SKM-1 (cell line): ENCODE measurements around the gene UBE2C.
A peak's percentile ranks its signal among the peaks of the same experiment; 100 is the strongest.

Experiments used
- DNase-seq: peaks from one replicate; lab custom pipeline; 2025; ENCODE audit not compliant: unreplicated experiment; lab: John Stamatoyannopoulos, UW

The UBE2C gene

DNA sequence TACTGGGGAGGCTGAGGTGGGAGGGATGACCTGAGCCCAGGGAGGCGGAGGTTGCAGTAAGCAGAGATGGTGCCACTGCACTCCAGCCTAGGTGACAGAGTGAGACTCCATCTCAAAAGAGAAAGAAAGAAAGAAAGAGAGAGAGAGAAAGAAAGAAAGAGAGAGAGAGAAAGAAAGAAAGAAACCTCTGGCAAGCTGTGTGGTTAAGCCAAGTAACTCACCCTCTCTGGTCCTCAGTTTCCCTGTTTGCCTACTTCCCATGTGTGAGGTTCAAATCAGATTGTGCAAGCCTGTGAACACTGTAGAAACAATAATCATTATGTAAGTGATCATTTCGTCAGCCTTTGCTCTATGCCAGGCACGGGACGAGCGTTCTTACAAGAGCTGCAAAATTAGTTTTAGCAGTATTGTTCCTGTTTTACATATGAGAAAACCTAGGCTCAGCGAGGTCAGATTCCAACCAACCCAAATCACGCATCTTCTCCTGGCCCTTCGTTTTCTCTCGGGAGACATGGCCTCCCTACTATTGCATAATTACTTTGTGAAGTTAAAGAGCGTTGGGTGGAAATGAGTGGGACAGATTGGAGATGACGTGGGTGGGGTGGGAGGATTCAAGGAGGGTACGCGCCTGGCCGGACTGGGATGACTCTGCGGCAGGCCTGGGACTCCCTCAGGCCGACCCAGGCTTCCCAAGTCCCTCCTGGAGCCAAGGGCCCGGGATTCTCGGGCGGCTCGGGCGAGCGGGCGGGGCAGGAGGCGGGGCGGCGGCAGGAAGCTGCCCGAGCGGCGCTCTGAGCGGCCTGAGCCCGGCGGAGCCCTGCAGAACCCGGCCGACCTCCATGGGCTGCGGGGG lies 20.8 kb downstream of the UBE2C start, which contains the start of gene SNX21:
SNX21 (plus strand) TSS at position 770 of the 853 bp plus-strand sequence. CDS start 121 bp downstream, outside the sequence.
- peak; percentile 69 for DNase-seq

DNA sequence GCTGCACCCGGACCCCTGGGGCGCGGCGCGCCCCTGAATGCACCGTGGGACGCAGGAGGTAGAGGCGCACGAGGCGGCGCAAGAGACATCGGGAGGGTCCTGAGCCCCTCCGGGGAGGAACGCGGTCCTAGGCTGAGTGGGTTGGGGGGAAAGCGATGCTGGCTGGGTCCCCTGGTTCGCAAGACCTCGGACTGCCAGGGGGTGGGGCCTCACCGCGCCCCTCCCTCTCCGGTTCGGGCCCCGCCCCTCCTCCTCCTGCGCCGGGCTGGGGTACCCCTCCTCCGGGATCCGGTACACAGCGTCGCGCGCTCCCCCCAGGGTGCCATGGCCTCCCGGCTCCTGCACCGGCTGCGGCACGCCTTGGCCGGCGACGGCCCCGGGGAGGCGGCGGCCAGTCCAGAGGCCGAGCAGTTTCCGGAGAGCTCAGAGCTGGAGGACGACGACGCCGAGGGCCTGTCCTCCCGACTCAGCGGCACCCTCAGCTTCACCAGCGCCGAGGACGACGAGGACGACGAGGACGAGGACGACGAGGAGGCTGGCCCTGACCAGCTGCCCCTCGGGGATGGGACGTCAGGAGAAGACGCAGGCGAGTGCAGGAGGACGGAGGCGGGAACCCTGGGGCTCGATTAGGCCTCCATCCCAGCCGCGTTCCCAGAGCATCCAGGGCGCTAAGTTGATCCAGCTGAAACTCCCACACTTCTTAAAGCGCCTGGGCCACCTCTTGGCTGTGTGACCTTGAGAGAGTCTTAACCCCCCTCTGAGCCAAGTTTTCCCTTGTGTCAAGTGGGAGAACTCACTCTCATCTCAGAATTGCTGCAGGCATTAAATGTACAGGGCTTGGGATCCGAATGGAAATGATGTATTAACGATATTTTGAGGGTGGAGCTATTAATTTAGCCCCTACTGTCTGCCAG lies 21.7 kb downstream of the UBE2C start:
- DNase-seq: no peak

DNA sequence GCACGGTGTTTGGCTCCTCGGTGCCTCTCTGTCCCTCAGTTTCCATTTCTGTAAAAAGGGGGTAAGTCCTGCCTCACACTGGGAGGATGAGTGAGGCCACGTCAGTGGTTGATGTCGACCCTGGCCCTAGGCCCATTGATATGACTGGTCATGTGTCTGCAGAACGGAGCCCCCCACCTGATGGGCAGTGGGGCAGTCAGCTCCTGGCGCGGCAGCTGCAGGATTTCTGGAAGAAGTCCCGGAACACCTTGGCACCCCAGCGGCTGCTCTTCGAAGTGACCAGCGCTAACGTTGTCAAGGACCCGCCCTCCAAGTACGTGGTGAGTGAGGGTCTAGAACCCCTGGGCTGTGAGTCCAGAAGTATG lies 22.3 kb downstream of the UBE2C start:
- no peak for DNase-seq

DNA sequence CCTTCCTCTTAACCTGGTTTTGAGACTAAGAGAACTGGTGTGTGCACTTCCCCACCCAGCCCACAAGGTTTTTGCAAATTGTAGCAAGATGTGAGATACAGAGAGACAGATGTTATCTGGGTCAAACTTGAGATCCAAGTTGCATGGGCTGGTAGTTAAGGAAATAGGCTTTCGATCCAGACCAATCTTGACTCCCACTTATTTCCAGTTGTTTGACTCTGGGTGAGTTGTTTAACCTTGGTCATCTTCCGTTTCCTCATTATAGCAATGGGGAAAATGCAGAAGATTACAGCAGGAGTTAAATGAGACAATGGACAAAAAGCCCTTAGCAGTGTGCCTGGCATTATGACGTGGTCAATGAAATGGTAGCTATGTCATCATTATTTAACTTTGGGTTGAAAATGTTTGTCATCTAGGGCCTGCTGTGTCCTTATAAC lies 22.9 kb downstream of the UBE2C start:
- peak; percentile 60 for DNase-seq

DNA sequence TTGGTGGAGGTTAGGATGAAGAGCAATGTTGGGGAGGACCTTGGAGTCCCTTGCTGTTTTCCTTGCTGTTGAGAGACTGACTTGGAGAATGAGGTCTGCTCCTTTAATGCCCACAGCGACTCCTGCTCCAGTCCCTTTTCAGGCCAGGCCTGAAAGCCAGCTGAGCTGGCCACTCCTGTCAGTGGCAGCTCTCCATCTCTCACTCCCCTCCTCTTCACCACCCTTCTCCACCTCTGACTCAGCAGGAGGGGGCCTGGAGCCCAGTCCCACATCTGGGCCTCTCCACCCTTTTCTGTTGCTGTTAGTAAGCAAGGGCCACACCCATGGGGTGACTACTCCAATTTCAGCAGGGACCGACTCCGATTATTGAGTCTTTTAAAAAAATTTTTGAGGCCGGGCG lies 23.4 kb downstream of the UBE2C start:
- no peak for DNase-seq

DNA sequence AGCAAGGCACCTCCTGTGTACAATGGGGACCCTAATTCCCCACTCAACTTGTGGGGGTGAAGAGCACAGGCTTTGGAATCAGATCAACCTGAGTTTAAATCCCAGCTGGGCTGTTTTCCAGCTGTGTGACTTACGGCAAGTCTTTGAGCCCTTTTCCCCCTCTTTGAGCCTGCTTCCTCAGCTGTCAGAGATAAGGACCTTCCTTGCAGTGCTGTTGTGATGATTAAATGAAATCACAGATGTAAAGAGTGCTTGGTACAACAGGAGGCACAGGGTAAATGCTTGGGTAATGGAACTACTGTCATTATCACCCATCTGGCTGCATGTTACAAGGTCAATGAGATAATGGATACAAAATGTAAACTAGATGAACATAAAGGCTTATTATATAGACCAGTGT lies 24.4 kb downstream of the UBE2C start:
- DNase-seq: no peak

DNA sequence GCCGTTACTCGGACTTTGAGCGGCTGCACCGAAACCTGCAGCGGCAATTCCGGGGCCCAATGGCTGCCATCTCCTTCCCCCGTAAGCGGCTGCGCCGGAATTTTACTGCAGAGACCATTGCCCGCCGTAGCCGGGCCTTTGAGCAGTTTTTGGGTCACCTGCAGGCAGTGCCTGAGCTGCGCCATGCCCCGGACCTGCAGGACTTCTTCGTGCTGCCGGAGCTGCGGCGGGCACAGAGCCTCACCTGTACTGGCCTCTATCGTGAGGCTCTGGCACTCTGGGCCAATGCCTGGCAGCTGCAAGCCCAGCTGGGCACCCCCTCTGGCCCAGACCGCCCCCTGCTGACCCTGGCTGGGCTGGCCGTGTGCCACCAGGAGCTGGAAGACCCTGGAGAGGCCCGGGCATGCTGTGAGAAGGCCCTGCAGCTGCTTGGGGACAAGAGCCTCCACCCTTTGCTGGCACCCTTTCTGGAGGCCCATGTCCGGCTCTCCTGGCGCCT lies 28.3 kb downstream of the UBE2C start:
- DNase-seq: no peak

DNA sequence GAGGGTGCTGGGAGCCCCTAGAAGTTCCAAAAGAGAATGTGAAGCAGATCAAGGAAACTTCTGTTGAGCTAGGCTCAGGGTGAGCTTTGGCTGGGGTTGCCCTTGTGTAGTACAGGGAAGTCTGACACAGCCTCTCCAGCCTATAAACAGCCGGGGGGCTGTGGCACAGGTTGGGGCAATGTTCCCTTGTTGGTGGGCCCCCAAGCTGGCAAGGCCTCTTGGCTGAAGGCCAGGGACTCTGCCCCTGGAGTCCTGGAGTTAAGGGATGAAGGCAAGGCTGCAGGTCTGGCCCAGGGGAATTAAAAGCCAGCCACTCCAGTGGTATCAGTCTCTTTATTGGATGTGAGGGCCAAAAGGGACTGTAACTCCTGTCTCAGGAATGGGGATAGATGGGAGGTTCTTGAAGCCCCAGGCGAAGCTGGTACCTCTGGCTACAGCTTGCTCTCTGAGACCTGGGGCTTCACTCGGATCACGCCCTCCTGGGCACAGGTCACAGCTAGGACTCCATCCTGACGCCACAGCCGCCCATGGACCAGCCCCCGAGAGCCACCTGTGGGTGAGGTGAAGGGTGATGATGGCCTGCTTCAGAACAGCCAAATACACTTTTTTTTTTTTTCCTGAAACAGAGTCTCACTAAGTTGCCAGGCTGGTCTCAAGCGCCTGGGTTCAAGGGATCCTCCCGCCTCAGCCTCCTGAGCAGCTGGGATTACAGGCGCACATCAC lies 29.1 kb downstream of the UBE2C start:
- no peak for DNase-seq

DNA sequence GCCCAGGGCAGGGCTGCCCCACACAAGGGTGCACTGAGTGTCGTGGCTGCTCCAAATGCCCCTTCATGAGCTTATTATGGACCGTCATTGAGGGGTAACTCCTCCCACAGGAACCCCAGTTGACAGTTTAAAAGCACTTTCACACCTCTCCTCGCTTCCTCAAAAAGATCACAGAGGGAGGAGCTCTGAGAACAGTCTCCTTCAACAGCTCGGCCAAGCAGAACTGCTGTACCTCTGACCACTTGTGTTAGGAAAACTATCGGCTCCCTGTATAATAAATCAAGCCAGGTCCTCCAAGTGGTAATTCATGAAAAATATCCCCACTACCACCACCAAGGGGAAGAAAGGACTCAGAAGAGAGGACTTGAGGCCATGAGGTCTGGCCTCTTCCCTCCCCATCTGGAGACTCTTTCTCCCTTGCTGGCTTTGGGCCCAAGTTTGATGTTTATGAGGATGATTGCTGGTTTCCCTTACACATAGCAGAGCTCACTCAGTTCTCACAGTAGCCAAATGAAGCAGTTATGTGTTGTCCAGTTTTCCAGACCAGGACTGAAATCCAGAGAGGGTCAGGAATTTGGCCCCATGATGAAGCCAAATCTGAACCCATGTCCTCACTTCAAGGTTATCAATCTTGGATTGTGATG lies 29.8 kb downstream of the UBE2C start:
- DNase-seq: no peak

DNA sequence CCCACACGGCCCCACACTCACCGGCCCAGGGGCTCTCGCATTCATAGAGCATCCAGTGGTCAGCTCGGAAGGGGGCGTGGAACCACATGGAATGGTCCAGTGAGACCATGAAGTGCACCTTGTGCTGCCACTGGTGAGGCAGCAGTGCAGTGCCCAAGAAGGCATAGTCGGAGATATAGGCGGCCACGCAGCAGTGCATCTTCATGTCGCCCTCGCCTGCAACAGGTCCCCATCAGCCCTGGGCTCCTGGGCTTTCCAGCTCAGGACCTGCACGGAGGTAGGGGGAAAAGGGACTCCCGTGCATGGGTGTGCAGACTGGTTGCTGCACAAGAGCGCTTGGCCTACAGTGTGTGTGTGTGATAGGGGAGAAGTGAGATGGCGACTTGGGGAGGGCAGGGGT lies 31.1 kb downstream of the UBE2C start:
- DNase-seq: no peak

DNA sequence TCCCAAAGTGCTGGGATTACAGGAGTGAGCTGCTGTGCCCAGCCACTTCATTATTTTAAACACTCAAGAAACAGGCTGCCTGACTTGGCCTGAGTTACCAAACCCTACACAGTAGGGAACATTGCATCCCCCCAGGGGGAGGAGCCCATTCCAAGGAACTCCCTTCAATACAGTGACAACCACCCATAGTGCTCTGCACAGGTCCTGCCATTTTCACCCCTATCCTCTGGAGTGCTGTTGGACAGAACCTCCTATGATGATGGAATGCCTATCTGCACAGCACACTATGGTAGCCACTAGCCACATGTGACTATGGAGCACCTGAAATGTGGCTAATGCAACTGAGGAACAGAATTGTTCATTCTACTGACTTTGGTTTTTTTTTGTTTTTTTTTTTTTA lies 33.0 kb downstream of the UBE2C start:
- no peak for DNase-seq

DNA sequence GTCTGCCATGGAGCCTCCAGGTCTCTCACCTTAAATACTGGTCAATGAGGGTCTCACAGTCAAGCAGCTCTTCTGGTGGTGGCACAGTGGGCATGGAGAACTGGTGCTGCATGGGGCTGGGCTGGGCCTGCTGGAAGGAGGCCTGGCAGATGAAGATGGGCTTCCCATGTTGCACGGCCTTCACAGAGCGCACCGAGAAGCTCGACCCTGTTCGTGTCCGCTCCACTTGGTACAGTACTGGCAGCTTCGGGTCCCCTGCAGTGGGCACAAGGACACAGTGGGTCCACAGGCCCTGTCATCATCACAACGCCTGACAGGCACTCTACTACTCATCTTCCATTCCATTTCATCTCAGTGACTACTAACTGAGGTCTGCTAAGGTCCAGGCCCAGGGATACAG lies 36.0 kb downstream of the UBE2C start:
- DNase-seq: no peak

DNA sequence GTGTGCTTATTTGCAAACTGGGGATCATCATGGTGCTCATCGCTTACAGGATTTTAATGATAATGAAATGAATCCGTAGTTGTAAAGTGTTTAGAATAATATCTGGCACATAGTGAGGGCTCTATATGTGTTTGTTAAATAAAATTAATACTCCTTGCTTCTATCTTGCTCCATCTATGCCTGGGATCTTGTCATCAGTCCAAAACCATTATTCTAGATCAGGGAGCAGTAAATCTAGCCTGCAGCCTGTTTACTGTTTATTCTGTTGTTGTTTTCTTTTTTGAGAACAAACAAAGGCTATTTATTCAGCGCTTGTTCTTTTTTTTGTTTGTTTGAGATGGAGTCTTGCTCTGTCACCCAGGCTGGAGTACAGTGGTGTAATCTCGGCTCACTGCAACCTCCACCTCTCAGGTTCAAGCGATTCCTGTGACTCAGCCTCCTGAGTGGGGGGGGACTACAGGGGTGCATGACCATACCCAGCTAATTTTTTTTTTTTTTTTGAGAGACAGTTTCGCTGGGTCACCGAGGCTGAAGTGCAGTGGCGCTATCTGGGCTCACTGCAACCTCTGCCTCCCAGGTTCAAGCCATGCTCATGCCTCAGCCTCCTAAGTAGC lies 36.6 kb downstream of the UBE2C start:
- DNase-seq: no peak

DNA sequence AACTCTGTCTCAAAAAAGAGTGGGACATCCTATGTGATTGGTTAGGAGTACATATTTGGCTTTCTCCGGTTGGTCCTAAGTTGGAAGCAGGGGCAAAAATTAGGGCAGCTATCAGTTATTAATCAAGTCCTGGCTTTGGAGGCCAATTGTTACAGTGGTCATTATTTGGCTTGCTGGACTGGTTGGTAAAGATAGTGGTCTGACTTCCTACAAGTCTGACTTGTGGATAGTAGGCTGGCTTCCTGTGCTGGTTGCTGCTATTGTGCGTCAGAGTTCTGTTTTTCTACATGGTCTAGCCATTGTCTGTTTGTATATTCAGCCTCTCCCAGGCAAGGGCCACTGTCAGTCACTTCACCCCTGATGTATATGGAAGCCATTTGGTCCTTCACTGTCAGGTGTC lies 37.8 kb downstream of the UBE2C start:
- DNase-seq: no peak

DNA sequence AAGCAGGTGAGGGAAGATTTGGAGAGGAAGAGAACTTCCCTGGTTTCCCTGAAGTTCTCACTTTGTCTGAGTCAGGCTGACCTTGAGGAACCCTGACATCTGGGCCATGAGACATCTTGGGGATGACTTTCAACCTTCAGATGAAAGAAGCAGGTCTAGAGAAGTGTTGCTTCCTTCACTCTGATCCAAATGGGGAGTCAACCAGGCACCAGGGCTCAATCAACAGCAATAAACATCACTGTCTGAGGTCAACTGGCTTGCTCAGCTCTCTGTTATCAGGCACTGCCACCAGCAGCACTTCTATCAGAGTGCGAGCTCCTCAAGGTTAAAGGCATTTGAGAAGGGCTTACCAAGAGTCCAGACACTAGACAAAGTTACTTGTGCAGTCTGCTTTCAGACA lies 38.5 kb downstream of the UBE2C start:
- no peak for DNase-seq

DNA sequence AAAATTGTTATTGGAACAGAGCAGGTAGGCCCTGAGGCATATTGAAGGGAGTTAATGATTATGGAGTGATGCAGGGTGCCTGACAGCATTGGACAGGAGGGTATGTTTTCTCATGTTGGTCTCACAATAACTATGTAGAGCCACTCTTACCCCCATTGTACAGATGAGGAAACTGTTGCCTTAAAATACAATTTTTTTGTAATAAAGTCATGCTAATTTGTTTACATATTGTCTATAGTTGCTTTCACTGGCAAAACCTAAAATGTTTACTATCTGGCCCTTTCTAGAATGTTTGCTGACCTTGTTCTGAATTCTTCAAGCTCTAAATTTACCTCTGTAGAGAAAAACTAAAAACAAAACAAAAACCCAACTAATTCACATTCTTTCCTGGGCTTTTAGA lies 39.1 kb downstream of the UBE2C start:
- DNase-seq: no peak

DNA sequence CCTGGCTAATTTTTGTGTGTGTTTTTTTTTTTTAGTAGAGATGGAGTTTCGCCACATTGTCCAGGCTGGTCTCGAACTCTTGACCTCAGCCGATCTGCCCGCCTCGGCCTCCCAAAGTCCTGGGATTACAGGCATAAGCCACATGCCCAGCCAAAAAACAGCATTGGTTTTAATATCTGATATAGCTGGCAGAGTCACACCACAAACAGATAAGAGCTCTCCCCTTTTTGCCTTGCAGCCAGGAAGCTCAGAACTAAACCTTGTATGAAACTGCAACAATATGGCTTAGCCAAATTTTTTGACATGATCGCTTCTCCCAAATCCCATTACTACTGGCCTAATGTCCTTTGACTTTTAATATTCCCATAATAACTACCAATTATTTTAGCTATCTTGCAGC lies 39.9 kb downstream of the UBE2C start:
- DNase-seq: no peak

DNA sequence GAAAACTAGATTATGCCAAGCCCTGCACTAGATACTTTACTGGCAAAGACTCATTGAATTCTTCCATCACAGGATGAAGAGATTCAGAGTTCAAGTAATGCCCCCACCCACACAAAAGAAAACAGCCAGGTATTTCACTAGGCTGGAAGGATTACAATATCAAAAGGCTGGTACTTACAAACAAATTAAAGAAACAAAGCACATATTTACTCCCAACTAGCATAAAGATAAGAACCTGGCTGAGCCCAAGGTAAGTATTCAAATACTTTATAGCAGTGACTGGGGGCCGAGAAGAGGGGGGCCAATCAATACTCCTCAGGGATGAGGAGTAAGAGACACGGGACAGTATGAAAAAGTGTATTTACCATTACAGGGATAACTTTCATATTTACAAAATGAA lies 41.0 kb downstream of the UBE2C start:
- no peak for DNase-seq

DNA sequence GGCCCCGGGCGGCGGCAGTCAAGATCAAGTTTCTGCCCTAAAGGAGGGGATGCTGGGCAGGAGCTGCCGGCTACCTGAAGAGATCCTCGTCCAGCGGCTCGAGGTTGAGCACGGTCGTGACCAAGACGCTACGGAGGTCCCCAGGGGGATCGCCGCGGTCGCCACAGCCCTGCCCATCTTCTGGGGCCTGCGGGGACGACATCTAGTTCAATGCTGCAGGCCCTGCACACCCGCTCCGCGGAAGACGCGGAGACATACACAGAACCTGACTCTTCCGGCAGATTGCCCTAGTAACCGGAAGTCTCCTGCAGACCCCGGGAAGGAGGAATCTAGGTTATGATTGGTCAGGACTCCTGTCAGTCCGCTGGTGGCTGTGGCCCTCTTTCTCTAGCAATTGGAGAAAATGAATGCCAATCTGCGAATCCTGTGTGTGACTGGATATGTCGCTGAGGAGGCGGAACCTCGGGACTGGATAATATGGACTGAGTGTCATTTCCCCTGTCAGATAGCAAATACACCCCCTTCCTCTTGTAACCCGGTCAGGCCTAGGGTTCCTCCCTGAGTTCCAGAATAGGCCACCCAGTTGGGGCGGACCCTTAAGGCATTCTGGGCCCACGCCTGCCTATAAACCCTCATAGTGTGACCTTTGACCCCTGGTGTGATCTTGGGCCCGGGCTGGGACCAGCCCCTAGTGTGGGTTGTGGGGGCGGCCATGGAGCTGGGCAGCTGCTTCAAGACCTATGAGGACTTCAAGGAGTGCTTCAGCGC lies 44.9 kb downstream of the UBE2C start, which contains the start of the genes ACOT8 and ZSWIM3:
ACOT8 (minus strand) TSS at position 279 of the 768 bp plus-strand sequence; CDS start at position 202, 77 bp downstream.
ZSWIM3 (plus strand) TSS at position 501 of the 768 bp plus-strand sequence; CDS start at position 713, 212 bp downstream.
- DNase-seq: peak; percentile 99
